ENCODE results near the gene PPP2R2C.

The PPP2R2C gene

DNA sequence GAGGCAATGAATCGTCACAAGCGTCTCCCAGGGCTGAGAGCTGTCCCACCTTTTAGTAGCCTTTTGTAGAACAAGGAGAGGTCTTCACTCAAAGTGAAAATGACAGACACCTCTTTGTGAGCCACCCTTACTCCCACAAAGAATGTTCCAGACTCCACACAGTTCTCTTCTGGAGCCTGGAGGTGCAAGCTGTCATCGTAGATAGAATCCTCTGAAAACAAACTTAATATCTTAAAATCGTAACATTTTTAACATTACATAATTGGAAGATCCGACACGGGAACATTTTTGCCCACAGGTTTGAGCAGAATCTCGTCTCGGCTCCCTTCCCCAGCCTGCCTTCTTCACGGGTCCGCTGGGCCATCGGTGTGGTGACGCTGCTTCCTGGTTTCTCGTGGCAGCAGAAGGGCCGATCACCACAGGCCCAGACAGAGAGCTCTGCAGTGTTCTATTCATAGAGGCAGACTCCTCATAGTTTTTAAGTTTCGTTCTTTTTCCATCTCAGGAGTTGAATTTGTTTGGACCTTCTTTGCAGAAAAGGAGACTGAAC lies 175.1 kb downstream of the PPP2R2C start:
- Histone ChIP-seq H3F3A (ENCODE audit: low read depth) (no peaks in the 10 kb centered on the region), H3K79me2 (ENCODE audit: insufficient read depth, low read length) (no peaks in the 10 kb centered on the region), H3K27me3 (ENCODE audit: insufficient read depth, low read length, poor library complexity, severe bottlenecking) (no peaks in the 10 kb centered on the region), H3K9me2 (replicated peaks; ENCODE audit: low read depth, low read length) (no peaks in the 10 kb centered on the region), H4K20me1 (ENCODE audit: insufficient read depth, low read length, poor library complexity, severe bottlenecking) (no peaks in the 10 kb centered on the region), H2AFZ (ENCODE audit: low read length) (no peak overlapping the region), H3K9ac (ENCODE audit: low read depth, low read length, poor library complexity, severe bottlenecking) (no peak overlapping the region), H3K4me2 (ENCODE audit: low read depth, low read length, poor library complexity, severe bottlenecking) (no peak overlapping the region), H3K4me1 (ENCODE audit: insufficient read depth, low read length, poor library complexity, severe bottlenecking) (no peaks in the 10 kb centered on the region), H3K4me3 (ENCODE audit: low read length, poor library complexity, severe bottlenecking) (no peak overlapping the region), H3K9me3 (ENCODE audit: insufficient read depth, low read depth, low read length) (no peaks in the 10 kb centered on the region), H3K36me3 (ENCODE audit: insufficient read depth, low read length) (peaks cover 6% of the 10 kb centered on the region; the same call in 1 of the 2 replicates)
- TF ChIP-seq, protein P1, sequence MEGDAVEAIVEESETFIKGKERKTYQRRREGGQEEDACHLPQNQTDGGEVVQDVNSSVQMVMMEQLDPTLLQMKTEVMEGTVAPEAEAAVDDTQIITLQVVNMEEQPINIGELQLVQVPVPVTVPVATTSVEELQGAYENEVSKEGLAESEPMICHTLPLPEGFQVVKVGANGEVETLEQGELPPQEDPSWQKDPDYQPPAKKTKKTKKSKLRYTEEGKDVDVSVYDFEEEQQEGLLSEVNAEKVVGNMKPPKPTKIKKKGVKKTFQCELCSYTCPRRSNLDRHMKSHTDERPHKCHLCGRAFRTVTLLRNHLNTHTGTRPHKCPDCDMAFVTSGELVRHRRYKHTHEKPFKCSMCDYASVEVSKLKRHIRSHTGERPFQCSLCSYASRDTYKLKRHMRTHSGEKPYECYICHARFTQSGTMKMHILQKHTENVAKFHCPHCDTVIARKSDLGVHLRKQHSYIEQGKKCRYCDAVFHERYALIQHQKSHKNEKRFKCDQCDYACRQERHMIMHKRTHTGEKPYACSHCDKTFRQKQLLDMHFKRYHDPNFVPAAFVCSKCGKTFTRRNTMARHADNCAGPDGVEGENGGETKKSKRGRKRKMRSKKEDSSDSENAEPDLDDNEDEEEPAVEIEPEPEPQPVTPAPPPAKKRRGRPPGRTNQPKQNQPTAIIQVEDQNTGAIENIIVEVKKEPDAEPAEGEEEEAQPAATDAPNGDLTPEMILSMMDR (conservative IDR thresholded peaks at IDR 0.05; ENCODE audit: low read length): no peak
- TF ChIP-seq EZH2phosphoT487 (IDR thresholded peaks at IDR 0.05; ENCODE audit: borderline replicate concordance): no peak

DNA sequence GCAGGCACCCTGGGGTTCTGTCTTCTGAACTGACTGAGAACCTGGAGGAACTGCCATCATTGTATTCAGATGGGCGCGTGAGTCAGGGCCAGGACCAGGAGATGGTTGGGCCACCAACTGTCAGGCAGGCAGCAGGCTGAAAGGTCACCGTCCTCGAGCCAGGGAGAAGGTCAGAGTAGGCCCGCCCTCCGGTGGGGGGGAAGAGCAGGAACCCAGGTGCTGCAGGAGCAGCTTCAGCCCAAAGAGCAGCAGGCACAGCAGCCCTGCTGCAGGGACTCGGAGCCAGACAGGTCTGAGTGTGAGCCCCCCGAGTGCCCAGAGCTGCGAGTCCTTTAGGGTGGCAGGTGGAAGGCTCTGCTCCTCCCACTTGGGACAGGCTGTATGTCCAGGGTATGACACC lies 176.4 kb downstream of the PPP2R2C start:
- TF ChIP-seq, protein P1 (conservative IDR thresholded peaks at IDR 0.05; ENCODE audit: low read length): no peak
- no peak for TF ChIP-seq EZH2phosphoT487 (IDR thresholded peaks at IDR 0.05; ENCODE audit: borderline replicate concordance)
- H3K27me3 ChIP-seq (ENCODE audit: insufficient read depth, low read length, poor library complexity, severe bottlenecking): no peaks in the 10 kb centered on the region
- no peaks in the 10 kb centered on the region for H3K36me3 ChIP-seq (ENCODE audit: insufficient read depth, low read length)

DNA sequence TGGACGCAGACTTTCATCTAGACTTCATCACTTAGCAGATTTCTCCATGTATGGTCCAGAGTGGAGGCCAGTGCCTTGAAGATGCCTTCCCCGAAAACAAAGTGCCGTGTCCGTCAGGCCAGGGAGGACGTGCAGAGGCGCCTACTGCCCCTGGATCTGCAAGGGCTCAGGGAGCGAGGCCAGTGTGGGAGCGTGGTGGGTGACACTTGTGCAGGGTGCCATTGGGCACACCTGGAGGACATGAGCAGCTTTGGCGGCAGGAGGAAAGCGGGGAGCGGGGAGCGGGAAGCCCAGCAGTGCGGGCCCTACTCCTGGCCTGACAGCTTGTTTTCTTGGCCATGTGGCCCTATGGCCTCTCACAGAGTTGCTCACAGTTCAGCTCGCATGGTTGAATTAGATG lies 176.9 kb downstream of the PPP2R2C start:
- no peaks in the 10 kb centered on the region for H3K79me2 ChIP-seq (ENCODE audit: insufficient read depth, low read length)
- no peaks in the 10 kb centered on the region for H3K4me1 ChIP-seq (ENCODE audit: insufficient read depth, low read length, poor library complexity, severe bottlenecking)

More for the DNA sequence above, 176.4 kb downstream of the PPP2R2C start:
- no peaks in the 10 kb centered on the region for H3K9me3 ChIP-seq (ENCODE audit: insufficient read depth, low read depth, low read length)
- no peaks in the 10 kb centered on the region for H3K79me2 ChIP-seq (ENCODE audit: insufficient read depth, low read length)
- no peaks in the 10 kb centered on the region for H3K9me2 ChIP-seq (replicated peaks; ENCODE audit: low read depth, low read length)
- no peaks in the 10 kb centered on the region for H4K20me1 ChIP-seq (ENCODE audit: insufficient read depth, low read length, poor library complexity, severe bottlenecking)
- H3K4me3 ChIP-seq (ENCODE audit: low read length, poor library complexity, severe bottlenecking): no peak overlapping the region
- no peak overlapping the region for H2AFZ ChIP-seq (ENCODE audit: low read length)
- no peak overlapping the region for H3K9ac ChIP-seq (ENCODE audit: low read depth, low read length, poor library complexity, severe bottlenecking)
- no peak overlapping the region for H3K4me2 ChIP-seq (ENCODE audit: low read depth, low read length, poor library complexity, severe bottlenecking)
- no peaks in the 10 kb centered on the region for H3K4me1 ChIP-seq (ENCODE audit: insufficient read depth, low read length, poor library complexity, severe bottlenecking)
- H3F3A ChIP-seq (ENCODE audit: low read depth): no peaks in the 10 kb centered on the region

More for the DNA sequence above, 176.9 kb downstream of the PPP2R2C start:
- Histone ChIP-seq H2AFZ (ENCODE audit: low read length) (no peak overlapping the region), H3K4me2 (ENCODE audit: low read depth, low read length, poor library complexity, severe bottlenecking) (no peak overlapping the region), H3K9ac (ENCODE audit: low read depth, low read length, poor library complexity, severe bottlenecking) (no peak overlapping the region), H3K9me2 (replicated peaks; ENCODE audit: low read depth, low read length) (no peaks in the 10 kb centered on the region), H3K27me3 (ENCODE audit: insufficient read depth, low read length, poor library complexity, severe bottlenecking) (no peaks in the 10 kb centered on the region), H3F3A (ENCODE audit: low read depth) (no peaks in the 10 kb centered on the region), H4K20me1 (ENCODE audit: insufficient read depth, low read length, poor library complexity, severe bottlenecking) (no peaks in the 10 kb centered on the region), H3K4me3 (ENCODE audit: low read length, poor library complexity, severe bottlenecking) (no peak overlapping the region), H3K36me3 (ENCODE audit: insufficient read depth, low read length) (no peaks in the 10 kb centered on the region), H3K9me3 (ENCODE audit: insufficient read depth, low read depth, low read length) (no peaks in the 10 kb centered on the region)
- TF ChIP-seq EZH2phosphoT487 (IDR thresholded peaks at IDR 0.05; ENCODE audit: borderline replicate concordance): no peak
- TF ChIP-seq, protein P1 (conservative IDR thresholded peaks at IDR 0.05; ENCODE audit: low read length): no peak
